NCI-H128 (cell line): ENCODE results near the gene XAF1.
"Not testable (repeated sequence)": the region's sequence is repeated elsewhere in the genome, so short reads cannot be mapped to it uniquely, and the experiment has no call there.

Experiments used
- DNase-seq: peaks from one replicate; lab custom pipeline; 2025; ENCODE audit not compliant: unreplicated experiment; lab: John Stamatoyannopoulos, UW

Gene XAF1, protein sequence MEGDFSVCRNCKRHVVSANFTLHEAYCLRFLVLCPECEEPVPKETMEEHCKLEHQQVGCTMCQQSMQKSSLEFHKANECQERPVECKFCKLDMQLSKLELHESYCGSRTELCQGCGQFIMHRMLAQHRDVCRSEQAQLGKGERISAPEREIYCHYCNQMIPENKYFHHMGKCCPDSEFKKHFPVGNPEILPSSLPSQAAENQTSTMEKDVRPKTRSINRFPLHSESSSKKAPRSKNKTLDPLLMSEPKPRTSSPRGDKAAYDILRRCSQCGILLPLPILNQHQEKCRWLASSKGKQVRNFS

DNA sequence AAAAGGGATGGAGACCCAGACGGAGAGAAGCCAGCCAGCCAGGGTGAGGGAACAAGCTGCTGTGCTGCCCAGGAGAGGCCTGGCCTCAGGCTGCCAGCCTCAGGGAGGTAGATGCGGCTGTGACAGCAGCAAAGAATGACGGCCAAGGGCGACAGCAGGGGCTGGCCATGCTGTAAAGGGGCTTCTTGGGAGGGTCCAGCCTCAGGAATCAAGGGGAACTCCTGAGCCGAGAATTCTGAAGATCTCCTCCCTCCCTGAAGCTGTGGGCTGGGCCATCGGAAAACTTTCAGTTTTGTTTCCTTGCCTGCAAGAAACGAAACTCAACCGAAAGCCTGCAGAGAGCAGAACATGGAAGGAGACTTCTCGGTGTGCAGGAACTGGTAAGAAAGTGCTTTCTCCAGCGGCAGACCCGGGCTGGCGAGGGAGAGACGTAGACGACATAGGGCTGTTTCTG, at the start of gene XAF1:
Gene XAF1, plus strand, starts transcription at position 316 of the 454 bp plus-strand sequence. Its CDS starts 33 bp downstream, at position 349.
- no peak for DNase-seq

DNA sequence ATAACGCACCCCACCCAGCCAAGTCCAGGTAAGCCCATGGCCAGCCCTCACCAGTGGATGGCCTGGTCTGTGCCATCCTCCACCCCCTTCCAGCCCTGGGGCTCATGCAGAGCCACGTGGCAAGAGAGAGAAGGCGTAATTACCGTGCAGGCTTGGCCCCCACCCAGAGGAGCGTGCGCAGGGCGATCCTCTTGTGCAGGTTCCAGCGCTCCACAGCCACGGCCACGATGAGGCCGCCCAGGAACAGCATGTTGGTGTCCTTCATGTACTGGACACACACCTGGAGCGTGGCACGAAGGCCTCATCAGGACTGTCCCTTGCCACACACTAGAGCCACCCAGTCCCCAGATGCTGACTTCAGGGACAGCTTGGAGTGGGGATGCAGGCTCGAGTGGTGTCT, 49.3 kb upstream of the XAF1 start:
- DNase-seq = no peak

DNA sequence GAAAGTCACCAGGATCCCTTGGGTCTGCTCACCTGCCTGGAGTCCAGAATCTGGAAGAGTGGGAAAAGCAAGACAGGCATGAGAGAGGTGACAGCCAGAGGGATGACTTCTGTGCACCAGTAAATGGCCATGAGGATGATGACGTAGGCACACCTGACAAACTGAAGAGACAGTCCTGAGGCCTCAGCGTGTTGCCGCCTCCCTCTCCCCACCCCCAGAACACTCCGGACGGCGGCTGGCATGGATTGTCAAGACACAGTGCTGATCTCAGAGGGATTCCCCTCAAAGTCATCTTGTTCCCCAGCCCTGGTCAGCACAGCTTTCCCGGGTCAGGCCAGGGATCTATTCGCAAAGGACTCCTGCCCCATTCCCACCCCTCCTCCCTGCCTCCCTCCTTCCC, 48.9 kb upstream of the XAF1 start:
- DNase-seq = no peak

DNA sequence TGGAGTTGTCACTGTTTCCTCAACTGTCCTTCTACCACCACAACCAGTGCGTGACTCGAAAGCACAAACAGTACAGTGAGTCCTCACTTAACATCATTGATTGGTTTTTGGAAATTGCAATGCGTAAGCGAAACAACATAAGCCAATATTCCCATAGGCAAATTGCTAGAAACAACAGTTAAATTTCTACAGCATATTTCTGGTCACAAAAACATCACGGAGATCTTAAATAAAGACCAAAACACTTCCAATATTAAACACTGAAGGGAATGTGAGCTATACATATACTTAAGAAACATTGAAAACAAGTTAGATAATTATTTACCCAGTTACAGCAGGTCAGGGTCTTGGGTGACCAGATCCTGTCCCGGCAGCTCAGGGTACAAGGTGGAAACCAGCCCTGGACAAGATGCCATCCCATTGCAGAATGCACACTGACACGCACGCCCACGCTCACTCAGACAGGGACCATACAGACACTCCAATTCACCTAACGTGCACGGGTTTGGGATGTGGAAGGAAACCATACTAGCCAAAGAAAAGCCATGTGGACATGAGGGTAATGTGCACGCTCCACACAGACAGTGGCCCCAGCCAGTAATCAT, 47.4 kb upstream of the XAF1 start:
- DNase-seq = no peak

DNA sequence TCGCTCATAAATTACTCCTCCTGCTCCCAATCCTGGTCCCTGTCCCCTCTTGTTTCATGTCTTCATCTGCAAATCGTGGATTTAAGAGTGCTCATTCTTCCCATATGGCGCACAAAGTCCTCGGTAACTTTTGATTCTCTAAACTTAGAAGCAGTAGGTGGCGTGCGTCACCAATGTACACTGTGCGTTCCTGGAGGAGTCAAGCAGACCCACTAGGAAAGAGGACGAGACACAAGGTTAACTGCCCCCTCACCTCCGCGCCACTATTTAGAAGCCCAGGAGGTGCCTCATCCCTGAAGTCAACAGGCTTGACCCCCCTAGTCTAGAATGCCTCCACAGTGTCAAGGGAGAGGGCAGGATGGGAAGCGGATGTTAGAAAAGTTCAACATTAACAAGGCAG, 45.5 kb upstream of the XAF1 start:
- no peak for DNase-seq

DNA sequence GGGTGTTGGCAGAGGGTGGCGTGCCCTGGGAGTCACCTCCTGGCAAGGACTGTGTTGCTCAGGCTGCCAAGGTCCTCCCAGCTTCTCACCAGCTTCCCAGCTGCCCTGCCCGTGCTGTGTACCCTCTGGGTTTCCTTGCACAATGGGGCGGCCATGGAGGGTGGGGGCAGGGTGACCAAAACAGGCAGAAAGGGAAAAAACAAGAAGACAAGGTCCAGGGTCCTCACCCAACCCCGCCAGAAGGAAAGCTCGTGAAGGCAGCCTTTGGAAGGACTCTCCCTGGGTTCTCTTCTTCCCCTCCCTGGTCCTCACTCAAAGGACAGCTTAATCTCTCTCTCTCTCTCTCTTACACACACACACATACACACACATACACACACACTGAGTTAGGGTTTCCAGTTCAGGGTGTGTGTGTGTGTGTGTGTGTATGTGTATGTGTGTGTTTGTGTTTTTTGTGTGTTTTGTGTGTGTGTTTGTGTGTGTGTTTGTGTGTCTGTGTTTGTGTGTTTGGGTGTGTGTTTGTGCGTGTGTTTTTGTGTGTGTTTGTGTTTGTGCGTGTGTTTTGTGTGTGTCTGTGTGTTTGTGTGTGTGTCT, 44.7 kb upstream of the XAF1 start:
- no peak for DNase-seq

DNA sequence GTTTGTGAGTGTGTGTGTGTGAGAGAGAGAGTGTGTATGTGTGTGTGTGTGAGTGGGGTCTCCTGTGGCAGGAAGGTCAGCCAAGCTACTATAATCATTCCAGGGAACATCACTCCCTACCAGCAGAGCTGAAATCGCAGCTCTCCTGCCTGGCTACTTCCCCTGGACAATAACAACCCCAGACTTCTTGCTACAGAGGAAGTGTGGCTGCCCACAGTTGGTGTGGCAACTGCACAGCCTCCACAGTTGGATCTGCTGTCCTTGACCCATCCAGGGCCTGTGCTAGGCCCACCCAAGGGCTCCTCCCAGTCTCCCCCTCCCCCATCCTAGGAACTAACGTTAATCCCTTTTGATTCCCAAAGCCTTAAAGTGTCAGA, 44.2 kb upstream of the XAF1 start:
- DNase-seq = no peak

DNA sequence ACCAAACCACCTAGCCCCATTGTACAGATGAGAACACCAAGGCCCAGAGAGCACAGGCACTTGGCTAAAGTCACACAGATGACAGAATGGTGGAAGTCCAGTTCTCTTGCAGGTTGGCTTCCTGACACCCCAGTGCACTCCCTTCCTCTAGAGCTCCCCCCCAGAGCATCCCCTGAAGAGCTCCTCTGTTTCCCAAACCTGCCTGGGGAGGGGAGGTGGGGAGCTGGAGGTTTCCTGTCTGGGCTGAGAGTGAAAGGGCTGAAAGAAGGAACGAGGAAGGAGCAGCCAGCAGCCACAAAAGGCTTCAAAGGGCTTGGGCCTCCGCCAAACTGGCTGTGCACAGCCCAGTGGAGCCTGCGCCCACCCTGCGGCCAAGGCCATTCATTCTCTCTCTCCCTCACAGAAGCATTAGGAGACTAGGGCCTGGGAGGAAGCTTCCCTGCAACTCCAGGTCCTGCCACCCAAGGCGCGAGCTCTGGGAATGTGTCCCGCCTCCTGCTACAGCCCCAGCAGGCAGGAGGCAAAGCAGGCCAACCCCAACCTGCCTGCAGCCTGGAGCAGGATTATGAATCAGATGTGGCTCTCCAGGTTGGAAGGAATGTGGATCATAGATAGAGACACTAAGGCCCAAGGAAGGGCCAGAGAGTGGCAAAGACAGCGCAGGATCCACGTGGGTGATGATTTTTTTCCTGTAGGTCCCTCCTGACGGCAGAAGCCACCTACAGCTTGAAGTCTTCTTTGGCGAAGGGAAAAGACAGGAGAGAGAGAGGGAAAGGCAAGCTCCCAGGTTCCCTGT, 43.6 kb upstream of the XAF1 start:
- DNase-seq = no peak

DNA sequence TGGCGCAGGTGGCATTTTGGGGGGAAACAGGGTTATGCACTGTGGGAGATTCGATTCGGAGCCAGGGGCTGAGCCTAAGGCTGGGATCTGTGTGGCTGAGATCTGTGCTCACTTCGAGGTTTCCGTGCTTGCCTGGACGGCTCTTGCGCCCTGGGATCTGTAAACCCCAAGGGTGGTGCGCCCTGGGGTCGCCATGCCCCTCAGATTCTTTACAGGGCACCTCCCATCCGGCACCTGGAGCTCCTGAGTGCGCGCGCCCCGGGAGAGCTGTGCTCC, 43.1 kb upstream of the XAF1 start:
- DNase-seq = no peak

DNA sequence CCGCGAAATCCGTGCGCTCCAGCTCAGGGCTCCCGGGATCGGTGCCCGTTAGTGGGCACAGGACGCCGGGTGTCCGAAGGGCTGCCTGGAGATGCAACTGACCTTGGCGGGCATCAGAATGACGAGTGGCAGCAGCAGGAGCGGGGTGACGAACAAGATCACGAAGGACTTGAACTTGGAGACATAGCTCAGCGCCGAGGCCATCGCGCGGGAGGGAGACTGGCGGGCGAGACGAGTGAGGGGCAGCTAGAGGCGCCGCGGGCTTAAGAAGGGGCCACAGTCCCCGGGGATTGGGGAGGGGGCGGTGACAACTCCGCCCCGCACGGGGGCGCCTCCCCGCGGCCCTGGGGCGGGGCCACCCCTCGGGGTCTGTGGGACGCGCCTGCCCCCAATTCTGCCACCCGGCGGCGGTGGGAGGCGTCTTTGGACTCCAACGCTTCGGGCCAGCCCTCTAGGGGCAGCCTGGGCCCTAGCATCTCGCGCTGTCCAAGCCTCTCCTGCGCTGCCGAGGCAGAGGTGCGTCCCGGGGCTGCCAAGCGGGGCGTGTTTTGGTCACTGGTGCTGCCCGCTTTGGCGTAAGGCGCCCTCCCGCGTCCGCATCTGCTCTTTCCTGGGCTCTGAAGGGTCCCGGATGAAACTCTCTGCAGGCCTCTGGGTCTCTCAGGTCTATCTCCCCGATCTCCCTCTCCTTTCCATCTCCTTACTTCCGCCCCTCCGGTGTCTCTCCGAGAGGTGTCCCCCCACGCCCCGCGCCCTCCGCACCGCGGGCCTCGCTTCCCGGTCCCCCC, 42.5 kb upstream of the XAF1 start, which contains the start of gene SLC13A5:
Gene SLC13A5, minus strand, starts transcription at position 240 of the 788 bp plus-strand sequence. Its CDS starts 36 bp downstream, at position 204.
- no peak for DNase-seq

DNA sequence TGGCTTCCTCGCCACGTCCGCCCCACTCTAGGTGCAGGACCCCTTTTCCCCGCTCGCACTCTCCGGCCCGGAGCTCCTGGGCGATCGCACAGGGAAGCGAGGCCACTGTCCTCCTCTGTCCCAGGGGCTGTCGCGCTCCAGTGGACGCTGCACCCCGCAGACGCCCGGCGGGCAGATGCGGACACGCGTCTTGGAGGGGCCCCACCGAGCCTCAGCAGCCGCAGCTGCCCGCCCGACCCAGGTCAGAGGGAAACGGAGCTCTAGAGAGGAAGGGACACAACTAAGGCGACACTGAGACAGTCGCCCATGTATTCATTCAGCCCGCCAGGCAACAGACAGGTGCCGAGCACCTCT, 42.0 kb upstream of the XAF1 start:
- no peak for DNase-seq

DNA sequence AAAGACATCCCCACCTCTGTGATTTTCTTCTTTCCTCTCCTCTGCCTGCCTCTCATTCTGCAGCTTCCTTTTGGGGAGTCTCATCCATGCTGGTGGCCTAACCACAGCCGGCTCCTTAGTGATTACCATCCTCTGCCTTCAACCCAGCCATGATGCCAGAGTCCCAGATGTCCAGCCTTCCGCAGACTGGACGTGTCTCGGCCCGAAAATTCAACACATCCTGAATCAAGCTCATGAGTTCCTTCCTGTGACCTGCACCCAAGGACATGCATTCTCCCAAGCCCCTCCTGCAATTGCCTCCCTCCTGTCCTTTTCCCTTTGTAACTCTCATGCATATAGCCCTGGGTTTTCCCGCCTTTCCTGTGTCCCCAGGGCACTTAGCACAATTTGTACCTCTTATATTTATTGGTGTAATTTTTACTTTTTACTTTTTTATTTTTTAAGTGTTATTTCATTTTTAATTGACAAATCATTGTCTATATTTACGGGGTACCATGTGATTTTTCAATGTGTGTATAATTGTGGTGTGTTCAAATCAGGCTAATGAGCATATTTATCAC, 41.5 kb upstream of the XAF1 start:
- no peak for DNase-seq

DNA sequence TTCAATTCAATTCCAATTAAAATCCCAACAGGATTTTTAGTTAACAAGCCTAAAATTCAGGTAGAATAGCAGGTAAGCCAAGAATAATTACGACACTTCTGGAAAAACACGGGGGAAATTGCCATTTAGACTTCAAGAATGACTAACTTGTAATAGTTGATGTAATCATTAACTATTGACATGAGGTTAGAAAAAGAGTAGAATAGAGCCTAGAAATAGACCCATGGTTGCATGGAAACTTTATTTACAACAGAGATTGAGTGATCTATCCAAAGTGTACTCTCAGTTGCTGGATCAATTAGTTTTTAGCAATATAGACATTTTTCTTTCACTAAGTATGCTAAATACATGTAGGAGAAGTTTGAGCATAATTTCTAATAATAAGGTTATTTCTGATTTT, 39.1 kb upstream of the XAF1 start:
- no peak for DNase-seq

DNA sequence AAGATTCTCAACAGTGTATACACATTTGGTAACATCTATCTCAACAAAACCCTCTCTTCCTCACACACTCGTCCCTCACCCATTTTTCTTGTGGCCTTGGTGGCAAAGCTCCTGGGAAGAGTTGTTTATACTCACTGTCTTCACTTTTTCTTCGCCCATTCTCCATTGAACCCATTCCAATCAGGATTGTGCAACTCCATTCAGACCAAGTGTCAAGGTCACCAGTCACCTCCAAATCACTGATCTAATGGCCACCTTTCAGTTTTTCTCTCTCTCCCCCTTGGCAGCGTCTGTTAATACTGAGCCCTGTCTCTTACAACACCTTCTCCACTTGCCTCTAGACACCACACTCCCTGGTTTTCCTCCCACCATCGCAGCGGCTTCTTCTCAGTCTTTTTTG, 34.1 kb upstream of the XAF1 start:
- no peak for DNase-seq

DNA sequence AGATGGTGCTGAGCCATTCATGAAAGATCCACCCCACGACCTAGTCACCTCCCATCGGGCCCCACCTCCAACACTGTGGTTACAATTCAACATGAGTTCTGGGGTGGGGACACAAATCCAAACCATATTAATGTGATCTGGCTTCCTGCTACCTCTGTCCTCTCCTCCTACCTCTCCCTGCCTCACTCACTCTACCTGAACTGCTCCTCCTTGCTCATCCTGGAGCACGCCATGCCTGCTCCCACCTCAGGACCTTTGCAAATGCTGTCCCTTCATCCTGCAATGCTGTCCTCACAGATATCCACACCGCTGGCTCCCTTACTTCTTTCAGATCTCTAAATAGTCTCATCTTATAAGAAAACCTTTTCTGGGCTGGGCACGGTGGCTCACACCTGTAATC, 31.8 kb upstream of the XAF1 start:
- no peak for DNase-seq

DNA sequence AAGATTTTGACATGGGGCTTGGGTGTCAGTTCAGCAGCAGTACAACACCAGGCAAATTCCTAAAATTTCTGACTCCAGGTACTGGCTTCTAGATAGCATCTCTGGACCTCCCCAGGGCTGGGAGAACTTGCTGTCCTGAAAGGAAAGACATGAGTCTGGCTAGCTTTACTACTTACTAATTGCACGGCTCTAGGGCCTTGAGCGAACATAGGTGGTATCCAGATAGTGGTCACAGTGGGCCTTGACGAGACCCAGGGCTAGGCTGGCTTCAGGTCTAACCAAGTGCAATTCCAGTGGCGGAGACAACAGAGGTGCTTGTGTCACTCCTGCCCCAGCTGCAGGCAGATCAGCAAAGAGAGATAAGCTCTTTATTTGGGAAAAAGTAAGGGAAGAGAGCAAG, 26.3 kb upstream of the XAF1 start:
- DNase-seq = no peak

DNA sequence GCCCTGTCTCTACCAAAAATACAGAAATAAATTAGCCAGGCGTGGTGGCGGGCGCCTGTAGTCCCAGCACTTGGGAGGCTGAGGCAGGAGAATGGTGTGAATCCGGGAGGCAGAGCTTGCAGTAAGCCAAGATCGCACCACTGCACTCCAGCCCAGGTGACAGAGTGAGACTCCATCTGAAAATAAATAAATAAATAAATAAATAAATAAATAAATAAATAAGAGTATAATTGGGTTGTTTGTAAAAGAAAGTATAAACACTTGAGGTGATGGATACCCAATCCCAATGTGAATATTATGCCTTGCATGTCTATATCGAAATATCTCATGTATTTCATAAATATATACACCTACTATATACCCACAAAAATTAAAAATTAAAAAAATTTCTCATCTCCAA, 9.2 kb upstream of the XAF1 start:
- not testable (repeated sequence) for DNase-seq

DNA sequence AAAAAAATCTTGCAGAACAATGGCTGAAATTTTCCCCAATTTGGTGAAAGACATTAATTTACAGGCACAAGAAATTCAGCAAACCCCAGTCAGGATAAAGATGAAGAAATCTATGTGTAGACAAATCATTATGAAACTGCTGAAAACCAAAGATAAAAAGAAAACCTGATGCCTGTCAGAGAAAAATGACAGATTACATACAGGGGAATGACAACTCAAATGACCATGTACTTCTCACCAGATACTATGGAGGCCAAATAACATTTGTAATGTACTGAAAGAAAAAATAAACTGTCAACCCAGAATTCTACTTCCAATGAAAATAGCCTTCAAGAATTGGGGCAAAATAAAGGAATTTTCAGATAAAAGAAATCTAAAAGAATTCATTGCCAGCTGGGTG, 7.2 kb upstream of the XAF1 start:
- DNase-seq = no peak

DNA sequence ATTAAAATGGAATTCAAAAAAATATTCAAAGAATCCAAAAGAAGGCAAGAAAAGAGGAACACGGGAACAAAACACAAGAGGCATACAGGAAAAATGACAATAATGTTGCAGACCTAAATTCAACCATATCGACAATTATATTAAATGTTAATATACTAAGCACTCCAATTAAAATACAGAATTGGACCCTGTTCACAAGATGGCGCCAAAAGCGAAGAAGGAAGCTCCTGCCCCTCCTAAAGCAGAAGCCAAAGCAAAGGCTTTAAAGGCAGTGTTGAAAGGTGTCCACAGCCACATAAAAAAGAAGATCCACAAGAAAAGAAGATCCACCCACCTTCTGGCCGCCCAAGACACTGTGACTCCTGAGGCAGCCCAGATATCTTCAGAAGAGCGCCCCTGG, 6.3 kb upstream of the XAF1 start:
- no peak for DNase-seq

DNA sequence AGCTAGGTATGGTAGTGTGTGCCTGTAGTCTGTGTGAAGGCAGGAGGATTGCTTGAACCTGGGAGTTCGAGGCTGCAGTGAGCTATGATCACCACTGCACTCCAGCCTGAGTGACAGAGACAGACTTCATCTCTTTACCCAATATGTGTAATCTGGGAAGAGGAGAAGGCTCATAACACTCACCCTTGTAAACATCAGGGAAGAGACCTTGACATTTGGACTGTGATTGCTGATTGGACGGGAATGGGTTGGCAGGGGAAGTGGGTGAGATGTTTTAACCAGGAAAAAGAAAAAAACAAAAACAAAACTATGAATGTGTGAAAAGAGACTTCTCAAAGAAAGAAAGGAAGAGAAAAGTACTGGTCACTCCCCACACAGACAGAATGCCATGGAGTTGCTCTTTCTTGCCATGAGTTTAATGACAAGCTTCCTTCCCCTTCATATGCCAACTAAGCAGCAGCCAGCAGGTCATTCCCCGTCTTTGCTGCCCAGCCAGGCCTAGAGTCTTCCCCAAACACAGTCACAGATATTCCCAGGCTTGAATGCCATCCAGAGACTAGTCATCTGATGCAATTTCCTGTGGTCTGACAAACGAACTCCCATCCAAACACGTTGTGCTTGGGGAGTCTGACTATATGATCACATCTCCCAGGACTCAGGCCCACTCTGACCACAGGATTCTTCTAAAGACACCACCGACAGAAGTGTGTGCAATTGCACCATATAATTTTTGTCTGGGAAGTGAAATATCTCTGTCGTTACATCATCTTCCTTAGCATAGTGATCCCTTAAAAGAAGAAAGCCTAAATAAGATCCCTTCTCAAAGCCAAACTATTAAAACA, 3.6 kb upstream of the XAF1 start:
- DNase-seq = no peak
